ENCODE results near the gene CMKLR1.

The CMKLR1 gene

DNA sequence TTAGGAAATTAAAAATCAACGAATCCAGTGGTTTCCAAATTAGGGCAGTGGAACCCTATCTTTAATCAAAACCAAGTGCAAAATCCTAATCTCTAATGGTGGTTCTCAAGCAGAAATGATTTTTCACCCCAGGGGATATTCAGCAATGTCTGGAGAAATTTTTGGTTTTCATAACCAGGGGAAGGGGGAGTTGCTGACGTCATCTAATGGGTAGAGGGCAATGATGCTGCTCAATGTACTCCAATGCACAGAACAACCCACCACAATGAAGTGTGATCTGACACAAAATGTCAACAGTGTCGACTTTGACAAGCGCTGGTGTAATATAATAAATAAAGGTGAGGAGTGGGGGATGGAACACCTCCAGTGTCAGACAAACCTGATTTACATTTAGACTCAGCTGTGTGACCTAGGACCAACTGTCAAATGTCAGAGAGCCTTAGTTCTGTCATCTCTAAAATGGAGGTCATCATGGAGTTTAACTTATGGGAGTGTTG, 81.5 kb downstream of the CMKLR1 start:
- DNase-seq, result no peak

DNA sequence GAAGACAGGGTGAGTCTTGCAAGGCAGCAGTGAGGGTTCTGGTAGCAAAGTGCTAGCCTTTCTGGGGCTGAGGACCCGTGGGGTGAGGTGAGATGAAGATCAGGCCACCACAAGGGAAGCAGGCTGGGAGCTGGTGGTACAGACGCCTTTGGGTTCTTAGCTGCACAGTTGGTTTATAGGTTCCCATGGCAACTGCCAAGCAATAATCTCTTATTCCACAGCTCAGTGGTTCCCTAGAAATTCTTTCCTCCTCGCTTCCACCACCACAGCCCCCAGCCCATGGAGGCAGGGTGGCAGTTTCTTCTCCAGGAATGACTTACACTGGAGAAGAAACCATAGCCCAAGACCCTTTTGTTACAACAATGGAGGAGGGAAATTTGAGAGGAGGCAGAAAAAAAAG, 82.1 kb downstream of the CMKLR1 start:
- no peak for DNase-seq

DNA sequence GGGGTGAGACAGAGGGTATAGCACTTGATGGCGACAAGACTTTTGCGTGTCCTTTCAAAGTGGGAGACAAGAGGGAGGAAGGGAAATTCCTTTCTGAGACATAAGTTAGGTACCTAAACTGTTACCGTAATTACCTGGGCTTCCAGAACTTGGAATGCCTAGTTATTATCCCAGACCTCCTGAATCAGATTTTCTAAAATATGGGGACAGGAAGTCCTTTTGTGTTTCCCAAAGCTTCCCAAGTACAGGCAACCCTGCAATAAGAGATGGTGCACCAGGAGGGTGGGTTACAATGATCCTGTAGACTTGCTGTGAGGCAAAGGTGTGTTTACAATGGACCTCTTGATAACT, 83.9 kb downstream of the CMKLR1 start:
- DNase-seq, result no peak

DNA sequence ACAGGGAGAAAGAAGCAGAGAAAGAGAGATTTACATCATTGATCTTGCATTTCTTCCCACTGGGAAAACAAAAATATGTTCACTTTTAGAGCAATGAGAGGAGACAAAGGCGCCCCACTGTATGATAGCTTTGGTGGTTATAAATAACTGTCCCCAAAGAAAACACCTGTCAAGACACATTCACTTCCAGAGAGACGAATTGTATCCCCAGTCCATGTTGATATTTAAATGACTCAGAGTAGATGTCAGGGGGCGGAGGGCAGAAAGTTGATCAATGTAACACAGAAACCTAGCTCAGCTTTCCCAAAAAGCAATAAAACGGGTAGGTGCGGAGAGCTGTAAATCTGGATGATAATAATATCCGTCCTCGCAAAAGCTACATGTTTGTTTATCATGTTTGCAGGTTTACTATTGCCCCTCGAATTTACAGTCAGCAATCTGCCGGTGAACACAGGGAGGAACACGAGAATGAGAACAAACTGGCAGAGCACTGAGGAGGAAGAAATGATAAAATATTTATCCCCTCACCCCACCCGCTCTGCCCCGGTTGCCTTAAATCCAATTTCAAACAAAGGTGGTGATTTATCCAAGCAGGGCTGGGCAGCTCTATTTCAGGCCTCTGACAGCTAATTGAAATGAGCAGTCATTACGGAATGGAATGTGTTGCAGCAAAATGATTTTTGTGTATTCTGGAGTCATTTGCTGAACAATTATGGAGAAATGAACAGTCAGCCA, 84.4 kb downstream of the CMKLR1 start:
- DNase-seq, result no peak

DNA sequence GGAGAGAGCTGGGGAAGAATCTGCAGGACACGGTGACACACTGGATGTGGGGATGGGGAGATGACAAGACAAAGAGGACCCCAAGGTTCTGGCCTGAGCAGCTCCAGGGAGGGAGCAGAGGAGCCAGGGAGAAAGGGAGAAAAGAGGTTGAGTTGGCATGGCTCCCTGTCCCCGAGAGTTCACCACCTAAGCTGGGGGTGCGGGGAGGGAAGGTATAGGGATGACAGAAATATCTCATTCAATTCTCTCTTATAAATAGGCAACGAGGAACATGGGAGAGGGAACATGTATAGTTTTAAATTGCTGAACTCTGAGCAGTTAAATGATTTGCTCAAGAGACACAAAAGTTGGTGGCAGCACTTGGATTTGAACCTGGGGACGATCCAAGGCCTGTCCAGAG, 85.1 kb downstream of the CMKLR1 start:
- no peak for DNase-seq

DNA sequence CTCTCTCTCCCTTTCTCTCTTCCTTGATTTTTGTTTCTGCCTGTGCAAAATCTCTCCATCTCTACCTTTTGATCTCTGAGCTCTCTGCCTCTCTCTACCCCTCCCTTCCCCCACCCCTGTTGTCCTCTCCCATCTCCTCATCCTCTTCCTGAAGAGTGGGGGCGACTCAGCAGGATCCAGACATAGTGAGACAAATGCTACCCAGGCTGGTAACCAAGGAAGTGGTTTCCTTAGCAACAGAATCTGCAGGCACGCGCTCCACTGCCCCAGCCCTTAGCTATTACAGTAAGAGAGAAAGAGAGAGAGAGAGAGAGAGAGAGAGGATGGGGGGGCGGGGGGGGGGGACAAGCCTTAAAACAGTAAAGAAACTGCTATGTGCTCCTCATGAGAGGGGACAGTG, 85.6 kb downstream of the CMKLR1 start:
- DNase-seq, result peak; percentile 15

DNA sequence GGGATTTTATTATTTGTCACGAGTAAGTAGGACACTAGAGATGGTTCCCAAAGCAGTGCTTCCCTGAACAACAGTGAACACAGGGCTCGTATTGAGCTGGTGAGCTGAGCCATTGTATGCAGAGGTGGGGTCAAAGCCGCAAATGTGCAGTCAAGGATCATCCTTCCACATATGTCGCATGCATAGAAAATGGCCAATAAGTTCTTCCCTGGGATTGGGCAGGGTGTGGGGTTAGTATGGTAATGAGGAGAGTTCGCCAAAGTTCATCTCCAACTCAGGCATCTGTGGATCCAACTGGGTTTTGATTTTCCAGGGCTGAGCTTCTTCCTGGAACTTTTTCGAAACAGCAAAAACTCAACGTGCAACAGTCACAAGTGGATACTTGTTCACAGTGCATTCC, 86.6 kb downstream of the CMKLR1 start:
- DNase-seq, result no peak

DNA sequence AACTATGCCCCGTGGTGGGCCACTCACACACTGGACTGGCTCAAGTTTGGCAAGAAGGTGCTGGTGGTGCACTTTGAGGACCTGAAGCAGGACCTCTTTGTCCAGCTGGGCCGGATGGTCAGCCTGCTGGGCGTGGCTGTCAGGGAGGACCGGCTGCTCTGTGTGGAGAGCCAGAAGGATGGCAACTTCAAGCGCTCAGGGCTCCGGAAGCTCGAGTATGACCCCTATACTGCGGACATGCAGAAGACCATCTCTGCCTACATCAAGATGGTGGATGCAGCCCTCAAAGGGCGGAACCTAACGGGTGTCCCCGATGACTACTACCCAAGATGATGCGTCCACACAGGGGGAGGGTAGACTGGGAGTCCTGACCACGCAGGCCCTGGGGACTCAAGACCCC, 91.1 kb downstream of the CMKLR1 start:
- no peak for DNase-seq

DNA sequence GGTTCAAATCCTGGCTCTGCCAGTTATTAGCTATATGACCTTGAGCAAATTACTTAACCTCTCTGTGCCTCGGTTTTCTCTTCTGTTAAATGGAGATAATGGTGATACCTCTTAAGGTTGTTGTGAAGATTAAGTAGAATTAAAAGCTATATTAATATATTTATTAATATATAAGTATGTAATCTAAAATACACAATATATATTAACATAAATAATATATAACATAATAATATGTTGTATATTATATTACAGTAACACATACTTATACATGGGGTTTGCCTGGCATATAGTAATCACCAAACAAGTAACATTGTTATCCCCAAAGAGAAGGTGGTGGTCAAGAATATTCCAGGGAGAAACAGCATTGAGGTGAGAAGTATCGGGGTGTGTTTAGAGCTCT, 92.0 kb downstream of the CMKLR1 start:
- no peak for DNase-seq

DNA sequence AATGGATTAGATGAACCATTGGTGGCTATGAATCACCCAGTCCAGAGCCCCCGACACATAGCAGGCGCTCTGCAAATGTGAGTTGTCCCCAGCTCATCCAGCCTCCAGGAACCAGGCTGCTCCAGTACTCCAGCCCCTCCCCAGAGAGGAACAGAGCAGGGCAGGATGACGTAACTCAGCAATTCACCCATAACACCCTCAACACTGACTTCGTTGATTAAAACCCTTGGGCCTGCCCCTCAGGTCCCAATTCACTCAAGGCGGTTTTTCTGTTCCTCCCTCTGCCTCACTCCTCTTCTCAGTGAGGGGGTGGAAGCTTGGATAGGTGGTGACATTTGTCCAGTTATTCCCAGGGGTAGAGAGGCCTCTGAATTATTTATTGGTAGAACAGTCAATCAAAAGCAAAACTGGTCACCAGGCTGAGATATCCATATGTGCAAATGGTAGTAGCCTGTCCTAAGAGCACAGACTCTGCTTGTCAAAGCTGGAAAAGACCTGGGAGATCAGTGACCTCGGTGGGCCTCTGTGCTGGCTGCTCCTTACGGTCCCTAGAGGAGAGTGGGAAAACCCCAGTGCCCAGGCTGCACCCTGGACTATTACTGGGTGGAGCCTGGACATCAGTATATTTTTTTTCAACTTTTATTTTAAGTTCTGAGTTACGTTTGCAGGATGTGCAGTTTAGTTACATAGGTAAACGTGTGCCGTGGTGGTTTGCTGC, 97.0 kb downstream of the CMKLR1 start:
- DNase-seq, result no peak

DNA sequence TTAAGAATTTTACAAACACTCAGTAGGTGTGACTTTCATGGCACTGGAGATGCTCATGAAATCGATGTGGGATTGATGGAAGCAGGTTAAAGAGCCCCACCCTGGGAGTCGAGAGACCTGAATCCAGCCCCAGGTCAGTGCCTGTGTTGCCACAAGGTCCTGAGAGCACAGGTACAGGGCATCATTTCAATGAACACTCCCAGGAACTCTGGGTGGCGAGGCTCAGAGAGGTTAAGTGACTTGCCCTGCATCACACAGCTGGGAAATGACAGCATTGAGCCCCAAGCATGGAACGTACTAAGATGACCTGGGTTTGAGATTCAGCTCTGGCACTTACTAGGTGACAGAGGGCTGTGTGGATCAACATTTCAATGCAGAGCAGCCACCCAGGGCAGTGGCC, 98.2 kb downstream of the CMKLR1 start:
- DNase-seq, result no peak

DNA sequence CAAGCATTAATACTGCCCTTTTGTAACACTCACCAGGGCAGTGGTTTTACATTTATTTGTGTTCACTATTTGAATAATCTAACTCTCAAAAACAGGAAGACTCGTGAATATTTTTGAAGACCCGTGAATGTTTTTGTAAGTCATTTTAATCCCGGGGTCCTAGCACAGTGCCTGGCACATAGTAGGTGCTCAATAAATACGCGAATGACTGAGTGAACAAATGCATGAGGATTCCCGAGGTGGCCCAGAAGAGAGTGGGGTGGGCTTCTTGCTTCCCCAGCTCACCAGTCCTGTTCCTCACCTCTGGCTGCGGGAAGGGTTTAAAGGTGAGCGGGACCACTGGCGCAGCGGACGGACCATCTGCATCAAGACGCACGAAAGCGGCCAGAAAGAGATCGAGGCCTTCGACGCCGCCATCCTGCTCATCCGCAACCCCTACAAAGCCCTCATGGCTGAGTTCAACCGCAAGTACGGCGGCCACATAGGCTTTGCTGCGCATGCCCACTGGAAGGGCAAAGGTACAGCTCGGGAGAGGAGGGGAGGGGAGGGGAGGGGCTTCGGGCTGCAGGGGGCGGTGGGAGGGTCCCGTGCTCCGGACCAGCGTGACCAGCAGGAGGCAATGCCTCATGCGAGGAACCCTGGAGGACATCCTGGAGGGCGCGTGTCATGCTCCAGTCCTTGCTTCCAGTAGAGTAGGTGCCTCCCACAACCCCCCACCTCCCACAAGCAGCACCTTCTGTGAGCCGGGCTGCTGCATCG, 98.9 kb downstream of the CMKLR1 start:
- no peak for DNase-seq

DNA sequence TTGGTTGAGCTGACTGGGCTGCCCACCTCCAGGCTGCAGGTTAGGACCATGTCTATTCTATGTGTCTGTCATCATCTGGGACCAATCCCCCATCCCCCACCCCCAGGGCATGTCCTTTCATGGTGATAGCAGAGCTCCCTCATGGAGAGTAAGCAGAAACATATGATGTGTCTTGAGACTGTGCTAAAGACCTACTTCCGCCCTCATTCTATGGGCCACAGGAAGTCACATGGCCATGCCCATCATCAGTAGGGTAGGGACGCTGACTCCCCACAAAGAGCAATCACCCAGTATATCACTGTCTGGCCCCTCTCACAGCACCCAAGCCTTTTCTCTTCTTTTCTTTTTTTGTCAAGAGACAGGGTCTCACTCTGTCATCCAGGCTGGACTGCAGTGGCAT, 99.7 kb downstream of the CMKLR1 start:
- DNase-seq, result no peak

DNA sequence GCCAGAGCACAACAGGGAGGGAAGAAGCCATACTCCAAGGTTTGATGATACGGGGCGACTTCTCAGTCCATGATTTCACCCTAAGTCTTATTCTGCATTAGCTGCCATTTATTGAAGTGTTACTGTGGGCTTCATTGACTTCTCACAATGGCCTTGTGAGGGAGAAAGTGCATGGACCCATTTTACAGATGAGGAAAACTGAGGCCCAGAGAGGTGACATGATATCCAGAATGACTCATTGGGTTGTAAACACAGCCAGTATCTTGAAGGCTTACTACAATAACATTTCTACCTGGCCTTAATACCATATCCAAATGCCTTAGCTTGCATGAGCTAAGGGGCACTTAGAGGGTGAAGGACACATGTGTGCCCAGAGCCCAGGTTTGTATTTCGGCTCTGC, 100.6 kb downstream of the CMKLR1 start:
- DNase-seq, result no peak
